Neural progenitor cell (in vitro differentiated cells): Measurements from ENCODE around the gene RPUSD1. TPM values are rescaled to one million over a fixed set of nuclear protein-coding genes. Genes with fewer than 3 reads are reported as not detected.

Experiments
- DNase-seq: peaks from one replicate; pipeline ENCODE4 v3.0.0-alpha.2; 2016; ENCODE audit warnings: low spot score
- H2AFZ ChIP-seq: fragments of 200-600 bp; sonication (generic); replicated peaks from 2 replicates; pipeline ENCODE4 v1.6.1; 2016; ENCODE audit warnings: antibody characterized with exemption
- H3F3A ChIP-seq: fragments of 200-600 bp; sonication (generic); 2 replicates; pipeline ENCODE4 v1.6.1; 2016; ENCODE audit warnings: antibody characterized with exemption, low read depth
- H3K27ac ChIP-seq: fragments of 200-600 bp; sonication (generic); 2 replicates; pipeline ENCODE4 v1.5.1; 2016; ENCODE audit warnings: mild to moderate bottlenecking
- H3K27me3 ChIP-seq: fragments of 200-600 bp; sonication (generic); 2 replicates; pipeline ENCODE4 v1.6.1; 2016; ENCODE audit warnings: mild to moderate bottlenecking, moderate library complexity
- H3K36me3 ChIP-seq: fragments of 200-600 bp; sonication (generic); 2 replicates; pipeline ENCODE4 v1.5.1; 2016
- H3K4me1 ChIP-seq: fragments of 200-600 bp; sonication (generic); 2 replicates; pipeline ENCODE4 v1.6.1; 2016; ENCODE audit warnings: mixed run types
- H3K4me2 ChIP-seq: fragments of 200-600 bp; sonication (generic); 2 replicates; pipeline ENCODE4 v1.6.1; 2016
- H3K4me3 ChIP-seq: fragments of 200-600 bp; sonication (generic); 2 replicates; pipeline ENCODE4 v1.5.1; 2016
- H3K79me2 ChIP-seq: fragments of 200-600 bp; sonication (generic); 2 replicates; pipeline ENCODE4 v1.6.1; 2016; ENCODE audit warnings: low read depth
- H3K9ac ChIP-seq: fragments of 200-600 bp; sonication (generic); 2 replicates; pipeline ENCODE4 v1.6.1; 2016
- H3K9me3 ChIP-seq: fragments of 200-600 bp; sonication (generic); 2 replicates; pipeline ENCODE4 v1.5.1; 2016; ENCODE audit warnings: low read depth
- H4K20me1 ChIP-seq: fragments of 200-600 bp; sonication (generic); 2 replicates; pipeline ENCODE4 v1.6.1; 2016; ENCODE audit warnings: low read depth
- H3K27ac Mint-ChIP-seq: 3 replicates; pipeline ENCODE4 v1.8.0; 2021; ENCODE audit warnings: mixed read lengths
- H3K27me3 Mint-ChIP-seq: 2 replicates; pipeline ENCODE4 v1.8.0; 2022; ENCODE audit warnings: low read depth, mild to moderate bottlenecking, inconsistent platforms, moderate library complexity, mixed read lengths; ENCODE audit not compliant: insufficient read depth
- H3K36me3 Mint-ChIP-seq: 3 replicates; pipeline ENCODE4 v1.8.0; 2021; ENCODE audit warnings: mixed read lengths
- H3K4me1 Mint-ChIP-seq: 3 replicates; pipeline ENCODE4 v1.8.0; 2021; ENCODE audit warnings: mixed read lengths
- H3K4me3 Mint-ChIP-seq: 3 replicates; pipeline ENCODE4 v1.8.0; 2021; ENCODE audit warnings: mild to moderate bottlenecking, moderate library complexity, mixed read lengths
- H3K9me3 Mint-ChIP-seq: 3 replicates; pipeline ENCODE4 v1.8.0; 2020; ENCODE audit warnings: mixed read lengths
- EZH2 ChIP-seq: fragments of 200-600 bp; sonication (generic); IDR thresholded peaks from 2 replicates; pipeline ENCODE4 v1.6.1; 2017; ENCODE audit warnings: antibody characterized with exemption, mild to moderate bottlenecking, moderate library complexity
- EZH2phosphoT487 ChIP-seq: fragments of 200-600 bp; sonication (generic); IDR thresholded peaks from 2 replicates; pipeline ENCODE4 v1.6.1; 2017; ENCODE audit warnings: antibody characterized with exemption
- total RNA-seq: library from RNA; depleted of rRNA; stranded (reverse); fragments of >200 nt; gene quantifications from 2 replicates; pipeline ENCODE4 v1.2.3, GENCODE V29; 2015; ENCODE audit warnings: low replicate concordance
- TF ChIP-seq, protein P1 (sequence below): fragments of 200-600 bp; sonication (generic); IDR thresholded peaks from 2 replicates; pipeline ENCODE4 v1.5.1; 2017; ENCODE audit warnings: antibody characterized with exemption, mild to moderate bottlenecking

The RPUSD1 gene
- total RNA-seq, 1 donor from 2014 or later = 5.6 TPM

DNA sequence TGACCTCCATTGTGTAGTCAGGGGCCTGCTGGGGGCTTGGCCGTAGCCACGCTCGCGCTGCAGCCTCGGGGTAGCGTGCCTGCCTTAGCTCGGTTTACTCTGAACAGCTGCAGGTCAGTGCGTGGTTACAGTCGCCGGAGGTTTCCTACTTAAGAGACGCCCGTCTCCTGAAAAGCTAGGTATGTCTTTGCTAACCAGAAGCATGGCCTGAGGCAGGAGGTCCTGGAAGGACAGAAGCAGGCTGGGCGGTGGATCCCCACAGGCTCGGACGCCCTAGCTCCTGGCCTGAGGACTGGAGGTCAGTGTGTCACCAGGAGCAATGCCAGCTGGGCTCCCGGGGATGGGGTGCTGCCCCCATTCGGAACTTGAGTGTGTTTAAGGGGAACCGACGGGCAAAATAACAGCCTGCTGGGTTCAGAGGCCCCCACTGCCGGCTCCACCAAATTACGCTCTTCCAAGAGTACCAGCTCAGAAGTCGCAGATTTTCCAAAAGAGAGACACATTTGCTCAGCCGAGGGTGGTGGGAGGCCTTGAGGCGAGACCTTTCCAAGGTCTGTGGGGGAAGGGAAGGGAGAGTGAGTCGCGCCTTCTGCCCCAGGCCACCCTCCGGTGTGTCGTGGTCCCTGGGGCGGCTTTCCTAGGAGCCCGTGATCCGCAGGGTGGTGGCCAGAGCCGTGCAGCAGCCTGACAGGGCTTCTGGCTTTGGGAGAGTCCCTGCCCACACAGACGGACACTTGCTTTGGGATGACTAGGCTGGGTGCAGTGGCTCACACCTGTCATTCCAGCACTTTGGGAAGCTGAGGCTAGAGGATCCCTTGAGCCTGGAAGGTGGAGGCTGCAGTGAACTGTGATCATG lies 16.2 kb upstream of the RPUSD1 start:
- Mint-ChIP-seq H3K36me3 (peaks cover 4% of the 10 kb centered on the region), H3K4me3 (no peak overlapping the region), H3K9me3 (peaks cover 5% of the 10 kb centered on the region), H3K27ac (no peak overlapping the region), H3K4me1 (peaks cover 5% of the 10 kb centered on the region), H3K27me3 (peaks cover 2% of the 10 kb centered on the region)
- Histone ChIP-seq H4K20me1 (peaks cover 19% of the 10 kb centered on the region), H3K27me3 (peaks cover 62% of the 10 kb centered on the region), H3K27ac (no peak overlapping the region), H3K4me2 (no peak overlapping the region), H3K36me3 (no peaks in the 10 kb centered on the region), H3K4me3 (no peak overlapping the region), H3K4me1 (peaks cover 18% of the 10 kb centered on the region), H3K9ac (no peak overlapping the region), H3K9me3 (no peaks in the 10 kb centered on the region), H3F3A (peaks cover 24% of the 10 kb centered on the region), H3K79me2 (peaks cover 13% of the 10 kb centered on the region), H2AFZ (no peak overlapping the region)
- TF ChIP-seq EZH2 (no peak), EZH2phosphoT487 (no peak)
- TF ChIP-seq, protein P1, sequence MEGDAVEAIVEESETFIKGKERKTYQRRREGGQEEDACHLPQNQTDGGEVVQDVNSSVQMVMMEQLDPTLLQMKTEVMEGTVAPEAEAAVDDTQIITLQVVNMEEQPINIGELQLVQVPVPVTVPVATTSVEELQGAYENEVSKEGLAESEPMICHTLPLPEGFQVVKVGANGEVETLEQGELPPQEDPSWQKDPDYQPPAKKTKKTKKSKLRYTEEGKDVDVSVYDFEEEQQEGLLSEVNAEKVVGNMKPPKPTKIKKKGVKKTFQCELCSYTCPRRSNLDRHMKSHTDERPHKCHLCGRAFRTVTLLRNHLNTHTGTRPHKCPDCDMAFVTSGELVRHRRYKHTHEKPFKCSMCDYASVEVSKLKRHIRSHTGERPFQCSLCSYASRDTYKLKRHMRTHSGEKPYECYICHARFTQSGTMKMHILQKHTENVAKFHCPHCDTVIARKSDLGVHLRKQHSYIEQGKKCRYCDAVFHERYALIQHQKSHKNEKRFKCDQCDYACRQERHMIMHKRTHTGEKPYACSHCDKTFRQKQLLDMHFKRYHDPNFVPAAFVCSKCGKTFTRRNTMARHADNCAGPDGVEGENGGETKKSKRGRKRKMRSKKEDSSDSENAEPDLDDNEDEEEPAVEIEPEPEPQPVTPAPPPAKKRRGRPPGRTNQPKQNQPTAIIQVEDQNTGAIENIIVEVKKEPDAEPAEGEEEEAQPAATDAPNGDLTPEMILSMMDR = no peak
- no peak for DNase-seq

DNA sequence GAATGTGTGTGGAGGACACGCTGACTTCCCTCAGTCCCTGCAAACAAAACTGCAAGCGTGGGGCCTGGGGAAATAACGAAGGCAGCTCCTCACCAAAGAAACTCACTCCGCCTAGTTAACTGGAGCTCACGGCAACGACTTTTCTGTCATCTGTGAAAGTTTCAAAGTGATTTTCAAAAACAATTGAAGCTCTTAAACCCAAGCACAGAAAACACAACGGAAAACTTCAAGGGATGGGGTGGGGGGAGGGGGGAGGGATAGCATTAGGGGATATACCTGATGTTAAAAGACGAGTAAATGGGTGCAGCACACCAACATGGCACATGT lies 15.5 kb upstream of the RPUSD1 start:
- H3F3A ChIP-seq = peaks cover 24% of the 10 kb centered on the region
- no peak overlapping the region for H3K9ac ChIP-seq
- Mint-ChIP-seq H3K4me3 (no peak overlapping the region), H3K36me3 (peaks cover 2% of the 10 kb centered on the region), H3K27me3 (peaks cover 2% of the 10 kb centered on the region), H3K4me1 (peaks cover 3% of the 10 kb centered on the region), H3K27ac (no peak overlapping the region), H3K9me3 (peaks cover 3% of the 10 kb centered on the region)
- no peaks in the 10 kb centered on the region for H3K9me3 ChIP-seq
- peaks cover 9% of the 10 kb centered on the region for H3K79me2 ChIP-seq
- H3K27me3 ChIP-seq = peaks cover 68% of the 10 kb centered on the region
- H3K4me2 ChIP-seq = no peak overlapping the region
- no peak overlapping the region for H3K27ac ChIP-seq
- no peak for DNase-seq
- peaks cover 22% of the 10 kb centered on the region for H4K20me1 ChIP-seq
- TF ChIP-seq EZH2 (no peak), EZH2phosphoT487 (no peak)
- TF ChIP-seq, protein P1 = no peak
- no peaks in the 10 kb centered on the region for H3K36me3 ChIP-seq
- peaks cover 18% of the 10 kb centered on the region for H3K4me1 ChIP-seq
- H3K4me3 ChIP-seq = no peak overlapping the region
- H2AFZ ChIP-seq = no peak overlapping the region

DNA sequence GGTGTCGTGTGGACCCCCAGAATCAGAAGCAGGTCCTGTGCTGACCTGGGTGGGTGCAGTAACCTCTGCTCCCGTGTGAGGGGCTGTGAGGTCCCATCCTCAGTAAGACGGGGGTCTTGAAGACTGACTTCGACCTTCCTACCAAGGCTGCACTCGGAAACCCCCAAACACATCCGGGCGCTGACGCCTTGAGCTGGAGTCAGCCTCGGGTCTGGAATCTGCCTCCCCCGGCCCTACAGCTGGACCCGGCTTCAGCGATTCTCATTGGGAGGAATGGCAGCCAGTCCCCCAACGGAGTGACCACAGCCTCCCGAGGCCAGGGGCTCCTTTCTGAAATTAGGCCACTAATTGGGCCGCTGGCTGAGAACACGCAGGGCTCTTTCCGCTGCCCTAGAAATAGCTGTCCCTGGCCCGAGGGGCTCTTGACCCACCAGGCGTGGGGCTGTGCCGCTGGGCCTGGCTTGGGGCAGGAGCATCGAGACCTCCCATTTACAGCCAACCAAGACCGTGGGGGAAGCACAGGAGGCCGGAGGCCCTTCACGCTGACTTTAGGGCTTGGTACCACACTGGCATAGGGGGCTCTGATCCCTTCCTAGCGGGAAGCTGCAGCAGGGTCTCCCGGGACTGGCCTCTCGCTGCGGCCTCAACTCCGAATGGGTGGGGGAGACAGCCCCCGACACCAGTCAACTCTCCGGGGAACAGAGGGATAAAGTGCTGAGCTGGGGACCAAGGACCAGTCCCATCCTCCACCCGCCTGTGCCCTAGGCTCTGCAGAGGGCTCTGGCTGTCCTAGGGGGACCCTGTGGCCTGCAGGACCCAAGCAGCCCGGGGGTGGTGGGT lies 15.0 kb upstream of the RPUSD1 start:
- Histone ChIP-seq H3K9me3 (no peaks in the 10 kb centered on the region), H3K27me3 (peaks cover 68% of the 10 kb centered on the region), H3K9ac (no peak overlapping the region), H3F3A (peaks cover 24% of the 10 kb centered on the region), H3K4me1 (peaks cover 18% of the 10 kb centered on the region), H3K4me3 (no peak overlapping the region), H2AFZ (no peak overlapping the region), H4K20me1 (peaks cover 22% of the 10 kb centered on the region), H3K4me2 (no peak overlapping the region), H3K27ac (no peak overlapping the region), H3K79me2 (peaks cover 4% of the 10 kb centered on the region), H3K36me3 (no peaks in the 10 kb centered on the region)
- H3K36me3 Mint-ChIP-seq = peaks cover 2% of the 10 kb centered on the region
- H3K9me3 Mint-ChIP-seq = peaks cover 3% of the 10 kb centered on the region
- no peak overlapping the region for H3K27ac Mint-ChIP-seq
- TF ChIP-seq, protein P1 = no peak
- no peak for TF ChIP-seq EZH2
- no peak for TF ChIP-seq EZH2phosphoT487
- no peak for DNase-seq
- H3K27me3 Mint-ChIP-seq = peaks cover 2% of the 10 kb centered on the region
- H3K4me3 Mint-ChIP-seq = no peak overlapping the region
- H3K4me1 Mint-ChIP-seq = peaks cover 3% of the 10 kb centered on the region
